Caco-2 (cell line): ENCODE results near the gene S1PR2. TPM values are rescaled to one million over a fixed set of nuclear protein-coding genes. Genes with fewer than 3 reads are reported as not detected.

Experiments
- BruUV-seq: library from RNA; stranded (reverse); fragments of 400-500 nt; replicated peaks from 2 replicates; lab custom pipeline; 2021; lab: Mats Ljungman, UMichigan
- CTCF ChIA-PET: fragments of 300-600 bp; sonication (Branson Sonifier 250); formaldehyde crosslinking; loops from one replicate; lab custom pipeline; 2022; ENCODE audit warnings: antibody characterized with exemption; lab: Charles Lee
- POLR2A ChIA-PET: fragments of 300-600 bp; sonication (Branson Sonifier 250); formaldehyde crosslinking; loops from one replicate; lab custom pipeline; 2022; ENCODE audit warnings: antibody characterized with exemption; lab: Charles Lee
- DNase-seq, 2 experiments: peaks; one replicate each; pipeline versions ENCODE4 v3.0.0 to v3.0.0-alpha.2; 2020 to 2022
- H3K27me3 ChIP-seq: replicated peaks from 2 replicates; pipeline ENCODE4 v1.6.0; 2011; ENCODE audit warnings: low read length; ENCODE audit not compliant: control insufficient read depth, insufficient read depth
- H3K36me3 ChIP-seq: 2 replicates; pipeline ENCODE4 v1.5.1; 2011; ENCODE audit warnings: low read length; ENCODE audit not compliant: control insufficient read depth, insufficient read depth
- H3K4me1 ChIP-seq: fragments of 250-450 bp; sonication (Bioruptor Pico); 2 replicates; pipeline ENCODE4 v1.5.1; 2020; ENCODE audit warnings: mild to moderate bottlenecking
- H3K4me3 ChIP-seq: 2 replicates; pipeline ENCODE4 v1.5.1; 2011; ENCODE audit warnings: low read depth, mild to moderate bottlenecking, control low read depth, low read length
- H3K9me3 ChIP-seq: fragments of 250-450 bp; sonication (Bioruptor Pico); 2 replicates; pipeline ENCODE4 v1.5.1; 2020; ENCODE audit warnings: mild to moderate bottlenecking, moderate library complexity
- H3K27ac Mint-ChIP-seq: one replicate; pipeline ENCODE4 v1.8.0; 2022; ENCODE audit warnings: mixed read lengths; ENCODE audit not compliant: unreplicated experiment
- H3K27me3 Mint-ChIP-seq: one replicate; pipeline ENCODE4 v1.8.0; 2022; ENCODE audit warnings: mixed read lengths; ENCODE audit not compliant: insufficient read depth, unreplicated experiment
- H3K36me3 Mint-ChIP-seq: one replicate; pipeline ENCODE4 v1.8.0; 2022; ENCODE audit warnings: mild to moderate bottlenecking, mixed read lengths; ENCODE audit not compliant: insufficient read depth, unreplicated experiment
- H3K4me1 Mint-ChIP-seq: one replicate; pipeline ENCODE4 v1.8.0; 2022; ENCODE audit warnings: low read depth, mixed read lengths; ENCODE audit not compliant: unreplicated experiment
- H3K4me3 Mint-ChIP-seq: one replicate; pipeline ENCODE4 v1.8.0; 2022; ENCODE audit warnings: mild to moderate bottlenecking, moderate library complexity, mixed read lengths; ENCODE audit not compliant: unreplicated experiment
- H3K9me3 Mint-ChIP-seq: one replicate; pipeline ENCODE4 v1.8.0; 2022; ENCODE audit warnings: mixed read lengths; ENCODE audit not compliant: unreplicated experiment
- CTCF ChIP-seq, 2 experiments: fragments of 200-600 bp in 1 of 2; IDR thresholded peaks; 1 replicate in 1 of 2; 2 replicates in 1 of 2; pipeline versions ENCODE4 v1.5.1 to v1.8.0; 2011 to 2022; ENCODE audit warnings: antibody characterized with exemption in 1 of 2, control low read depth in 1 of 2, inconsistent platforms in 1 of 2, low read depth in 1 of 2, low read length in 1 of 2, mild to moderate bottlenecking in 1 of 2, moderate library complexity in 1 of 2; ENCODE audit not compliant: insufficient read depth in 1 of 2, severe bottlenecking in 1 of 2, unreplicated experiment in 1 of 2
- intact Hi-C: fragments of 100-400 bp; cut with micrococcal nuclease; formaldehyde crosslinking; loops from one replicate; pipeline ENCODE4 v1.10.0; 2022; ENCODE audit not compliant: unreplicated experiment
- total RNA-seq: library from RNA; stranded (reverse); gene quantifications from 2 replicates; pipeline ENCODE4 v1.2.3, GENCODE V29; 2022

S1PR2 gene
- total RNA-seq, 1 experiment from 2014 or later, result 6.2 TPM

GRCh38 chr19:10211691-10212090, 19.4 kb downstream of the S1PR2 start:
- POLR2A ChIA-PET, result no interaction called here
- H3K36me3 Mint-ChIP-seq, result no peaks in the 10 kb centered on the region

DNA sequence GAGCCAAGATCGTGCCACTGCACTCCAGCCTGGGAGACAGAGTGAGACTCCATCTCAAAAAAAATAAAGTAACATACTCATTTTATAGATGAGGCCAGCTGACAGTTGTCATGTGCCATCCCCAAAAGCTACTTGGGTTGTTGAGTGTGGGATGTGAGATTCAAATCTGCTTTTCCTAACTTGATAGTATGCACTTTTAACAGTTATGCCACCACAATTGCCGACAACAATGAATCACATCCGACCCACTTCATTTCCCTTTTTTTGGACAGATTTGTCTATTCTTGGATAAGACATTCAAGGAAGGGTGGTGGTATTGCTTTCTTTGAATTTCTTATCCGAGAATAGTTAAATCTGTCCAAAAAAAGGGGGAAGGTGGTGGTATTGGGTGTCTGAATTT, 20.1 kb downstream of the S1PR2 start:
- BruUV-seq, result no TSS peak
- TF ChIP-seq CTCF (IDR thresholded peaks at IDR 0.05; ENCODE audit: insufficient read depth in 1 of 2, low read depth in 1 of 2, low read length in 1 of 2, severe bottlenecking in 1 of 2, unreplicated experiment in 1 of 2), result no peak
- Mint-ChIP-seq H3K36me3 (no peaks in the 10 kb centered on the region), H3K27ac (no peak overlapping the region), H3K4me3 (no peak overlapping the region), H3K4me1 (no peaks in the 10 kb centered on the region), H3K27me3 (no peaks in the 10 kb centered on the region), H3K9me3 (no peaks in the 10 kb centered on the region)
- Histone ChIP-seq H3K9me3 (peaks cover 5% of the 10 kb centered on the region; the same call in 1 of the 2 replicates), H3K4me3 (no peak overlapping the region), H3K36me3 (no peaks in the 10 kb centered on the region), H3K4me1 (0 out of 2 replicates have a peak, but pooled peaks cover 3% of the 10 kb centered on the region), H3K27me3 (no peaks in the 10 kb centered on the region)
- ChIA-PET CTCF (no interaction called here), POLR2A (no interaction called here)
- DNase-seq, result no peak
- intact Hi-C loops, result no loop called here

More at GRCh38 chr19:10211691-10212090, 19.4 kb downstream of the S1PR2 start:
- TF ChIP-seq CTCF (IDR thresholded peaks at IDR 0.05; ENCODE audit: insufficient read depth in 1 of 2, low read depth in 1 of 2, low read length in 1 of 2, severe bottlenecking in 1 of 2, unreplicated experiment in 1 of 2), result no peak
- no peaks in the 10 kb centered on the region for H3K9me3 Mint-ChIP-seq
- BruUV-seq, result no TSS peak
- no peak overlapping the region for H3K27ac Mint-ChIP-seq
- H3K27me3 Mint-ChIP-seq, result no peaks in the 10 kb centered on the region
- H3K27me3 ChIP-seq, result no peaks in the 10 kb centered on the region
- H3K4me1 Mint-ChIP-seq, result no peaks in the 10 kb centered on the region
- CTCF ChIA-PET, result no interaction called here
- no peak overlapping the region for H3K4me3 Mint-ChIP-seq
- H3K4me1 ChIP-seq, result no peaks in the 10 kb centered on the region
- peaks cover 5% of the 10 kb centered on the region; the same call in 1 of the 2 replicates for H3K9me3 ChIP-seq
- intact Hi-C loops, result no loop called here
- no peak overlapping the region for H3K4me3 ChIP-seq
- no peaks in the 10 kb centered on the region for H3K36me3 ChIP-seq
- DNase-seq, result no peak

GRCh38 chr19:10209315-10209714, 21.8 kb downstream of the S1PR2 start:
- H3K4me1 ChIP-seq, result 0 out of 2 replicates have a peak, but pooled peaks cover 3% of the 10 kb centered on the region
- H3K4me1 Mint-ChIP-seq, result peaks cover 7% of the 10 kb centered on the region
- no peaks in the 10 kb centered on the region for H3K27me3 ChIP-seq
- peaks cover 11% of the 10 kb centered on the region for H3K9me3 Mint-ChIP-seq
- H3K36me3 ChIP-seq, result no peaks in the 10 kb centered on the region
- no peak overlapping the region for H3K27ac Mint-ChIP-seq
- CTCF ChIA-PET, result no interaction called here
- intact Hi-C loops, result no loop called here
- peaks cover 5% of the 10 kb centered on the region; the same call in 1 of the 2 replicates for H3K9me3 ChIP-seq
- H3K4me3 ChIP-seq, result no peak overlapping the region
- POLR2A ChIA-PET, result no interaction called here
- no peak for DNase-seq
- no peak overlapping the region for H3K4me3 Mint-ChIP-seq
- TF ChIP-seq CTCF (IDR thresholded peaks at IDR 0.05; ENCODE audit: insufficient read depth in 1 of 2, low read depth in 1 of 2, low read length in 1 of 2, severe bottlenecking in 1 of 2, unreplicated experiment in 1 of 2), result no peak
- no peaks in the 10 kb centered on the region for H3K36me3 Mint-ChIP-seq
- H3K27me3 Mint-ChIP-seq, result no peaks in the 10 kb centered on the region
- no TSS peak for BruUV-seq
